Suprapubic skin (tissue), 3 donors: ENCODE data around the gene DIPK1B.

Experiments used
- CTCF ChIP-seq, 2 donors: fragments of 200-600 bp in 1 of 2; fragments of 450-650 bp in 1 of 2; sonication (generic) in 1 of 2; IDR thresholded peaks; one replicate each; pipeline ENCODE4 v1.5.1; 2016 to 2019; ENCODE audit warnings: antibody characterized with exemption in 2 of 2, mild to moderate bottlenecking in 1 of 2, moderate library complexity in 1 of 2
- EP300 ChIP-seq: sonication (generic); formaldehyde crosslinking; IDR thresholded peaks from one replicate; pipeline ENCODE4 v1.6.1; 2017; ENCODE audit warnings: antibody characterized with exemption
- POLR2A ChIP-seq, 2 donors: fragments of 450-650 bp; IDR thresholded peaks; one replicate each; pipeline ENCODE4 v1.6.1; 2017; ENCODE audit warnings: antibody characterized with exemption in 2 of 2, mild to moderate bottlenecking in 2 of 2, moderate library complexity in 2 of 2

- no peak for TF ChIP-seq CTCF (IDR thresholded peaks at IDR 0.05)
- no peak for TF ChIP-seq POLR2A (IDR thresholded peaks at IDR 0.05)
- TF ChIP-seq EP300 = no peak
Measured at GRCh38 chr9:136690104-136690805, 22.1 kb upstream of the DIPK1B start.
